ENCODE data around the gene CCSER2. TPM values are rescaled to one million over a fixed set of nuclear protein-coding genes. Genes with fewer than 3 reads are reported as not detected.

CCSER2 gene
- total RNA-seq, 2 donors from 2014 or later, result 39.0 to 60.6 TPM

- Histone ChIP-seq H3K9me3 (no peaks in the 10 kb centered on the region), H3K4me3 (no peak overlapping the region), H3K27me3 (replicated peaks; ENCODE audit: insufficient read depth) (no peaks in the 10 kb centered on the region), H3K27ac (no peak overlapping the region), H3K4me1 (ENCODE audit: control insufficient read depth in 1 of 2, low read depth in 2 of 2) (no peaks in the 10 kb centered on the region), H3K36me3 (no peaks in the 10 kb centered on the region)
- ATAC-seq (ENCODE audit: insufficient number of reproducible peaks, low FRiP score, low read depth) (no peak), DNase-seq (ENCODE audit: low spot score) (no peak)
- TF ChIP-seq CTCF (IDR thresholded peaks at IDR 0.05), result no peak
Observed at GRCh38 chr10:84531396-84531795, 203.0 kb downstream of the CCSER2 start.

GRCh38 chr10:84534168-84534567, 205.8 kb downstream of the CCSER2 start:
- ATAC-seq (ENCODE audit: insufficient number of reproducible peaks, low FRiP score, low read depth), result no peak
- no peak for DNase-seq (ENCODE audit: low spot score)
- no peaks in the 10 kb centered on the region for H3K4me1 ChIP-seq (ENCODE audit: control insufficient read depth in 1 of 2, low read depth in 2 of 2)
- no peaks in the 10 kb centered on the region for H3K36me3 ChIP-seq
- H3K4me3 ChIP-seq, result no peak overlapping the region
- no peak for TF ChIP-seq CTCF (IDR thresholded peaks at IDR 0.05)
- H3K9me3 ChIP-seq, result no peaks in the 10 kb centered on the region
- no peak overlapping the region for H3K27ac ChIP-seq
- no peaks in the 10 kb centered on the region for H3K27me3 ChIP-seq (replicated peaks; ENCODE audit: insufficient read depth)

GRCh38 chr10:84537447-84537931, 209.1 kb downstream of the CCSER2 start:
- Histone ChIP-seq H3K36me3 (no peaks in the 10 kb centered on the region), H3K9me3 (no peaks in the 10 kb centered on the region), H3K4me1 (ENCODE audit: control insufficient read depth in 1 of 2, low read depth in 2 of 2) (peaks cover 0 to 4% of the 10 kb centered on the region in 2 donors), H3K4me3 (no peak overlapping the region), H3K27me3 (replicated peaks; ENCODE audit: insufficient read depth) (no peaks in the 10 kb centered on the region), H3K27ac (no peak overlapping the region)
- DNase-seq (ENCODE audit: low spot score) (no peak), ATAC-seq (ENCODE audit: insufficient number of reproducible peaks, low FRiP score, low read depth) (peak; percentile 61)
- TF ChIP-seq CTCF (IDR thresholded peaks at IDR 0.05), result peak; percentile 85

- ATAC-seq (ENCODE audit: insufficient number of reproducible peaks, low FRiP score, low read depth) (no peak), DNase-seq (ENCODE audit: low spot score) (no peak)
- TF ChIP-seq CTCF (IDR thresholded peaks at IDR 0.05), result no peak
- H3K27me3 ChIP-seq (replicated peaks; ENCODE audit: insufficient read depth), result no peaks in the 10 kb centered on the region
- H3K4me1 ChIP-seq (ENCODE audit: control insufficient read depth in 1 of 2, low read depth in 2 of 2), result peaks cover 0 to 4% of the 10 kb centered on the region in 2 donors
- H3K9me3 ChIP-seq, result no peaks in the 10 kb centered on the region
- H3K4me3 ChIP-seq, result no peak overlapping the region
- no peaks in the 10 kb centered on the region for H3K36me3 ChIP-seq
- no peak overlapping the region for H3K27ac ChIP-seq
Observed at GRCh38 chr10:84538036-84538435, 209.6 kb downstream of the CCSER2 start.

- DNase-seq (ENCODE audit: low spot score), result no peak
- no peak for TF ChIP-seq CTCF (IDR thresholded peaks at IDR 0.05)
Observed at GRCh38 chr10:84539216-84539615, 210.8 kb downstream of the CCSER2 start.

More at GRCh38 chr10:84539216-84539615, 210.8 kb downstream of the CCSER2 start:
- no peak overlapping the region for H3K4me3 ChIP-seq
- no peaks in the 10 kb centered on the region for H3K9me3 ChIP-seq
- H3K27ac ChIP-seq, result no peak overlapping the region
- ATAC-seq (ENCODE audit: insufficient number of reproducible peaks, low FRiP score, low read depth), result no peak
- no peaks in the 10 kb centered on the region for H3K36me3 ChIP-seq
- H3K27me3 ChIP-seq (replicated peaks; ENCODE audit: insufficient read depth), result no peaks in the 10 kb centered on the region
- H3K4me1 ChIP-seq (ENCODE audit: control insufficient read depth in 1 of 2, low read depth in 2 of 2), result peaks cover 0 to 4% of the 10 kb centered on the region in 2 donors
